Loucy (cell line): ENCODE measurements around the gene PLS1.

Experiments
- H2AFZ ChIP-seq: fragments of 200-600 bp; sonication (generic); 2 replicates; pipeline ENCODE4 v1.6.0; 2016; ENCODE audit warnings: antibody characterized with exemption, mild to moderate bottlenecking, low read length, moderate library complexity
- H3F3A ChIP-seq: fragments of 200-600 bp; 2 replicates; pipeline ENCODE4 v1.6.0; 2016; ENCODE audit warnings: antibody characterized with exemption, low read depth, mild to moderate bottlenecking
- H3K27me3 ChIP-seq: fragments of 200-600 bp; sonication (generic); 2 replicates; pipeline ENCODE4 v1.6.1; 2014; ENCODE audit warnings: low read length, mild to moderate bottlenecking; ENCODE audit not compliant: insufficient read depth, poor library complexity, severe bottlenecking
- H3K36me3 ChIP-seq: fragments of 200-600 bp; sonication (generic); 2 replicates; pipeline ENCODE4 v1.6.1; 2016; ENCODE audit warnings: low read length; ENCODE audit not compliant: insufficient read depth
- H3K4me1 ChIP-seq: fragments of 200-600 bp; sonication (generic); 2 replicates; pipeline ENCODE4 v1.5.1; 2014; ENCODE audit warnings: low read length, mild to moderate bottlenecking; ENCODE audit not compliant: insufficient read depth, poor library complexity, severe bottlenecking
- H3K4me2 ChIP-seq: fragments of 200-600 bp; sonication (generic); 2 replicates; pipeline ENCODE4 v1.6.0; 2014; ENCODE audit warnings: antibody characterized with exemption, low read length, low read depth, mild to moderate bottlenecking; ENCODE audit not compliant: poor library complexity, severe bottlenecking
- H3K4me3 ChIP-seq: fragments of 200-600 bp; sonication (generic); 2 replicates; pipeline ENCODE4 v1.5.1; 2014; ENCODE audit warnings: low read length, mild to moderate bottlenecking, mixed read lengths; ENCODE audit not compliant: poor library complexity, severe bottlenecking
- H3K79me2 ChIP-seq: fragments of 200-600 bp; sonication (generic); 2 replicates; pipeline ENCODE4 v1.6.1; 2014; ENCODE audit warnings: low read length; ENCODE audit not compliant: insufficient read depth
- H3K9ac ChIP-seq: fragments of 200-600 bp; sonication (generic); 2 replicates; pipeline ENCODE4 v1.6.0; 2014; ENCODE audit warnings: mild to moderate bottlenecking, low read depth, low read length, moderate library complexity; ENCODE audit not compliant: poor library complexity, severe bottlenecking
- H3K9me2 ChIP-seq: fragments of 200-600 bp; sonication (generic); replicated peaks from 2 replicates; pipeline ENCODE4 v1.6.1; 2016; ENCODE audit warnings: low read depth, low read length, mixed read lengths
- H3K9me3 ChIP-seq: fragments of 200-600 bp; sonication (generic); 2 replicates; pipeline ENCODE4 v1.6.1; 2014; ENCODE audit warnings: mild to moderate bottlenecking, antibody characterized with exemption, low read length, low read depth; ENCODE audit not compliant: insufficient read depth
- H4K20me1 ChIP-seq: fragments of 200-600 bp; sonication (generic); 2 replicates; pipeline ENCODE4 v1.6.0; 2014; ENCODE audit warnings: antibody characterized with exemption, low read length, mild to moderate bottlenecking; ENCODE audit not compliant: insufficient read depth, poor library complexity, severe bottlenecking
- CTCF ChIP-seq: fragments of 200-600 bp; sonication (generic); conservative IDR thresholded peaks from 2 replicates; pipeline ENCODE4 v1.5.1; 2014; ENCODE audit warnings: mild to moderate bottlenecking, antibody characterized with exemption, low read length
- EZH2phosphoT487 ChIP-seq: fragments of 200-600 bp; IDR thresholded peaks from 2 replicates; pipeline ENCODE4 v1.6.1; 2018; ENCODE audit warnings: antibody characterized with exemption, mild to moderate bottlenecking, moderate library complexity, borderline replicate concordance

PLS1 gene

GRCh38 chr3:142636664-142637063, 40.5 kb downstream of the PLS1 start:
- H4K20me1 ChIP-seq = no peaks in the 10 kb centered on the region
- no peak for TF ChIP-seq EZH2phosphoT487
- TF ChIP-seq CTCF = no peak
- no peaks in the 10 kb centered on the region for H3K4me1 ChIP-seq
- no peak overlapping the region for H3K9ac ChIP-seq
- H3K36me3 ChIP-seq = no peaks in the 10 kb centered on the region
- H2AFZ ChIP-seq = no peak overlapping the region
- H3K4me2 ChIP-seq = no peak overlapping the region
- no peaks in the 10 kb centered on the region for H3K9me3 ChIP-seq
- no peak overlapping the region for H3K4me3 ChIP-seq
- no peaks in the 10 kb centered on the region for H3K9me2 ChIP-seq
- no peaks in the 10 kb centered on the region for H3K27me3 ChIP-seq
- H3F3A ChIP-seq = no peaks in the 10 kb centered on the region
- H3K79me2 ChIP-seq = no peaks in the 10 kb centered on the region

GRCh38 chr3:142638291-142638690, 42.1 kb downstream of the PLS1 start:
- H3K4me3 ChIP-seq = no peak overlapping the region
- no peaks in the 10 kb centered on the region for H3K9me2 ChIP-seq
- H3K9ac ChIP-seq = no peak overlapping the region
- H3K36me3 ChIP-seq = no peaks in the 10 kb centered on the region
- H3K4me2 ChIP-seq = no peak overlapping the region
- no peaks in the 10 kb centered on the region for H3K9me3 ChIP-seq
- H3K79me2 ChIP-seq = no peaks in the 10 kb centered on the region
- no peak overlapping the region for H2AFZ ChIP-seq
- no peaks in the 10 kb centered on the region for H3K27me3 ChIP-seq
- H3K4me1 ChIP-seq = no peaks in the 10 kb centered on the region
- TF ChIP-seq EZH2phosphoT487 = no peak
- no peak for TF ChIP-seq CTCF
- H3F3A ChIP-seq = no peaks in the 10 kb centered on the region
- H4K20me1 ChIP-seq = no peaks in the 10 kb centered on the region

- H3K9me3 ChIP-seq = no peaks in the 10 kb centered on the region
- TF ChIP-seq CTCF = no peak
- TF ChIP-seq EZH2phosphoT487 = no peak
- no peaks in the 10 kb centered on the region for H3K4me1 ChIP-seq
- no peaks in the 10 kb centered on the region for H3K36me3 ChIP-seq
- H3K9me2 ChIP-seq = no peaks in the 10 kb centered on the region
- H3F3A ChIP-seq = no peaks in the 10 kb centered on the region
- H4K20me1 ChIP-seq = no peaks in the 10 kb centered on the region
- no peak overlapping the region for H3K4me3 ChIP-seq
- no peaks in the 10 kb centered on the region for H3K79me2 ChIP-seq
- no peak overlapping the region for H2AFZ ChIP-seq
- no peak overlapping the region for H3K4me2 ChIP-seq
- H3K27me3 ChIP-seq = no peaks in the 10 kb centered on the region
- H3K9ac ChIP-seq = no peak overlapping the region
These were observed 45.3 kb downstream of the PLS1 start for GRCh38 chr3:142641504-142641903.
